GM12872 (cell line): ENCODE measurements around the gene OR2AT4.

Source experiments
- CTCF ChIP-seq: IDR thresholded peaks from 3 replicates; pipeline ENCODE4 v1.5.1; 2011; ENCODE audit warnings: low read depth, mild to moderate bottlenecking, low read length, moderate library complexity; ENCODE audit not compliant: insufficient read depth

OR2AT4 gene

GRCh38 chr11:75096456-75097172 lies at the start of gene OR2AT4:
OR2AT4 (minus strand) TSS chr11:75096876.
- no peak for TF ChIP-seq CTCF

- TF ChIP-seq CTCF: no peak
These were observed 49.4 kb upstream of the OR2AT4 start for GRCh38 chr11:75145972-75146519.

- TF ChIP-seq CTCF: no peak
These were observed 48.7 kb upstream of the OR2AT4 start for GRCh38 chr11:75145196-75145971.

DNA sequence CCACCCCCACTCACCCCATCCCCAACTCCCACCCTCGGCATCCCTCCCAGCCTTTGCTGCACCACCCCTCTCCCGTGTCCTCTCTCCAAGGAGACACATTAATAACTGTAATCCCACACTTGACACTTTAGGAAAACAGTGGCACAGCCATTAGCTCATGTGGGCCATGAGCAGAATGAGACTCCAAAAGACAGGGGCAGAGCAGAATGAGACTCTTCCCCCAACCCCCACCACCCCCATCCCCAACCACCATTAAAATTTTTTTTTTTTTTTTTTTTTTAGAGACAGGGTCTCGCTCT lies 48.0 kb upstream of the OR2AT4 start:
- TF ChIP-seq CTCF: no peak

DNA sequence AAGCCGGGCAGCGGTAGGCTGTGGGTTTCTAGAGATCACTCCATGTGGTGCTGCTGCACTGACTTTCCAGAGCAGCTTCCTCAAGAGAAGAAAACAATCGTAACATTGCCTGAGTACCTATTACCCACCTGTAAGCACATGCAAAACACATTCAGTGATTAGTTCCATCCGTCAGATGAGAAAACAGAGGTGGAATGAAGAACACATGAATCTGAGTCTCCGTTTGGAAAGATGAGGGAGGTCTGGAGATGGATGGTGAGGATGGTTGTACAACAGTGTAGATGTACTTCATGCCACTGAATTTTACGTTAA lies 46.7 kb upstream of the OR2AT4 start:
- TF ChIP-seq CTCF: no peak

DNA sequence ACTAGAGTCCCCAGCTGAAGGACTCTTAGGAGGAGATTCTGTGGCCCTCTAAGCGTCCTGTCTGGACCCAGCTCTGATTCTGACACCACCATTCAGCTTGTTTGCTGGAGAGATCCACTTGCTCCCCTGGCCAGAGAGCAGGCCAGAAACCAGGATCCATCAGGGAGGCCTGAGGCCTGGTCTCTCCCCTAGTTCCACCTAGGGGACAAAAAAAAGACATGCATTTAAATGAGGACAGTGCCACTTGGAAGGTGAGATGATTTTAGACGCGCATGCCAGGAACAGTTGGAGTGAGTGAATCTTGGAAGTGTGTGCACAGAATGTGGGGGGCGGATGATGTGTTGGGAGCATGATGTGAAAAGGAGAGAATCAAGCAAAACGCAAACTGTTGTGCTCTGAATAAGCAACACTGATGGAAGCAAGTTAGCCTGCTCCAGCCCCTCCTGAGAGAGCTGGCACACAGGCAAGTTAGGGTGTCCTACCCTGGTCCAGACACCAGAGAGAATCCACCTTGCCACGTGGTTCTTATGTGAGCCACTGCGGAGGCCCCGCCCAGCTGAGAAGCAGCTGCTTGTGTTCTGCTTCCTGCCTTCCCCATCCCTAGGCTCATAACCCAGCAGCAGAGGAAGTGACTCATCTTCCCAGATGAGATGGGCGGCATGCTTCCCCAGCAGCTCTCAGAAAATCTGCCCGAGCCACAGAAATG lies 46.2 kb upstream of the OR2AT4 start:
- no peak for TF ChIP-seq CTCF

GRCh38 chr11:75141166-75141565 lies 44.5 kb upstream of the OR2AT4 start:
- no peak for TF ChIP-seq CTCF
